Measurements from ENCODE around the gene XRCC6. TPM values are rescaled to one million over a fixed set of nuclear protein-coding genes. Genes with fewer than 3 reads are reported as not detected.

XRCC6 gene
- total and polyA plus RNA-seq, 2 of the 13 experiments (the other 11 are each of a cell fraction or from before 2014, with no cell fraction given), result 124 to 625 TPM

DNA sequence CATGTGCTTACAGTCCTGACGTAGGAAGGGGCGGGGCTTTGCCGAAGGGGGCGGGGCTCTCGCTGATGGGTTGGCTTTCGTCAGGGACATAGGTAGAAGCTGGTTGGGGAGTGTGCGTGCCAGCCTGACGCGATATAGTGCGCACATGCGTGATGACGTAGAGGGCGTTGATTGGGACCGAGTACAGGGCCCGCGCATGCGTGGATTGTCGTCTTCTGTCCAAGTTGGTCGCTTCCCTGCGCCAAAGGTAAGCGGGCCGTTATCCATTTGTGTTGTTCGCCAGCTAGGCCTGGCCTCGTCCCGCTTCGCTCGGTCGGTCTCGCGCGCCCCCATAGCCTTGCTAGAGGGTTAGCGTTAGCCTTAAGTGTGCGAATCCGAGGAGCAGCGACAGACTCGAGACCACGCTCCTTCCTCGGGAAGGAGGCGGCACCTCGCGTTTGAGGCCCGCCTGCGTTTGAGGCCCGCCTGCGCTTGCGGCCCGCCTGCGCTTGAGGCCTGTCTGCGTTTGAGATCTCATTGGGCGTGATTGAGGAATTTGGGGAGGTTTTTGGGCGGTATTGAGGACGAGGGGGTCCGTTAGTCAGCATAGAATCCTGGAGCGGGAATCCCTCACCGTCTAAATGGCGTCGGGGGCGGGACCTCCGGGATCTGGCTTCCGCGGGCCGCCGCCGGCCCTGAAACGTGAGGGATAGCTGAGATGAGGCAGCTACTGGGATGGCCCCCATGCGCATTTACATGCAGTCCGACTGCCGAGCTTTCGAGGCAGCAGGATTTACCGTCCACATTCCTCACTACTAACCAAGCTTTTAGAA is at the start of gene XRCC6 (continued):
- TF ChIP-seq DDIT3 (CRISPR knock-in tag; IDR thresholded peaks at IDR 0.05) (no peak), SNAPC2 (CRISPR knock-in tag; IDR thresholded peaks at IDR 0.05) (no peak), PAF1 (CRISPR knock-in tag; IDR thresholded peaks at IDR 0.05) (no peak), ZNF124 (CRISPR knock-in tag; IDR thresholded peaks at IDR 0.05) (no peak), JUNB (CRISPR knock-in tag; IDR thresholded peaks at IDR 0.05; ENCODE audit: borderline replicate concordance) (no peak), HOXA5 (CRISPR knock-in tag; IDR thresholded peaks at IDR 0.05) (peak; percentile 20; the same call in 1 of the 2 replicates), ATF3 (CRISPR knock-in tag; IDR thresholded peaks at IDR 0.05) (no peak), ZNF782 (CRISPR knock-in tag; IDR thresholded peaks at IDR 0.05; ENCODE audit: borderline replicate concordance) (no peak; the same call in 1 of the 2 replicates), RFXAP (CRISPR knock-in tag; IDR thresholded peaks at IDR 0.05; ENCODE audit: borderline replicate concordance) (peak; percentile 35; the same call in 1 of the 2 replicates), ZNF292 (CRISPR knock-in tag; IDR thresholded peaks at IDR 0.05; ENCODE audit: borderline replicate concordance, low read depth) (no peak; the same call in 1 of the 2 replicates), ZFP36L2 (CRISPR knock-in tag; IDR thresholded peaks at IDR 0.05) (no peak), PATZ1 (CRISPR knock-in tag; IDR thresholded peaks at IDR 0.05) (peak; percentile 28), ZNF883 (CRISPR knock-in tag; IDR thresholded peaks at IDR 0.05; ENCODE audit: not compliant biosample characterization) (peak; percentile 74), DR1 (CRISPR knock-in tag; IDR thresholded peaks at IDR 0.05) (no peak)
- TF ChIP-seq, protein P1, sequence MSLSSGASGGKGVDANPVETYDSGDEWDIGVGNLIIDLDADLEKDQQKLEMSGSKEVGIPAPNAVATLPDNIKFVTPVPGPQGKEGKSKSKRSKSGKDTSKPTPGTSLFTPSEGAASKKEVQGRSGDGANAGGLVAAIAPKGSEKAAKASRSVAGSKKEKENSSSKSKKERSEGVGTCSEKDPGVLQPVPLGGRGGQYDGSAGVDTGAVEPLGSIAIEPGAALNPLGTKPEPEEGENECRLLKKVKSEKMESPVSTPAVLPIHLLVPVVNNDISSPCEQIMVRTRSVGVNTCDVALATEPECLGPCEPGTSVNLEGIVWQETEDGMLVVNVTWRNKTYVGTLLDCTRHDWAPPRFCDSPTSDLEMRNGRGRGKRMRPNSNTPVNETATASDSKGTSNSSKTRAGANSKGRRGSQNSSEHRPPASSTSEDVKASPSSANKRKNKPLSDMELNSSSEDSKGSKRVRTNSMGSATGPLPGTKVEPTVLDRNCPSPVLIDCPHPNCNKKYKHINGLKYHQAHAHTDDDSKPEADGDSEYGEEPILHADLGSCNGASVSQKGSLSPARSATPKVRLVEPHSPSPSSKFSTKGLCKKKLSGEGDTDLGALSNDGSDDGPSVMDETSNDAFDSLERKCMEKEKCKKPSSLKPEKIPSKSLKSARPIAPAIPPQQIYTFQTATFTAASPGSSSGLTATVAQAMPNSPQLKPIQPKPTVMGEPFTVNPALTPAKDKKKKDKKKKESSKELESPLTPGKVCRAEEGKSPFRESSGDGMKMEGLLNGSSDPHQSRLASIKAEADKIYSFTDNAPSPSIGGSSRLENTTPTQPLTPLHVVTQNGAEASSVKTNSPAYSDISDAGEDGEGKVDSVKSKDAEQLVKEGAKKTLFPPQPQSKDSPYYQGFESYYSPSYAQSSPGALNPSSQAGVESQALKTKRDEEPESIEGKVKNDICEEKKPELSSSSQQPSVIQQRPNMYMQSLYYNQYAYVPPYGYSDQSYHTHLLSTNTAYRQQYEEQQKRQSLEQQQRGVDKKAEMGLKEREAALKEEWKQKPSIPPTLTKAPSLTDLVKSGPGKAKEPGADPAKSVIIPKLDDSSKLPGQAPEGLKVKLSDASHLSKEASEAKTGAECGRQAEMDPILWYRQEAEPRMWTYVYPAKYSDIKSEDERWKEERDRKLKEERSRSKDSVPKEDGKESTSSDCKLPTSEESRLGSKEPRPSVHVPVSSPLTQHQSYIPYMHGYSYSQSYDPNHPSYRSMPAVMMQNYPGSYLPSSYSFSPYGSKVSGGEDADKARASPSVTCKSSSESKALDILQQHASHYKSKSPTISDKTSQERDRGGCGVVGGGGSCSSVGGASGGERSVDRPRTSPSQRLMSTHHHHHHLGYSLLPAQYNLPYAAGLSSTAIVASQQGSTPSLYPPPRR (CRISPR knock-in tag; IDR thresholded peaks at IDR 0.05; ENCODE audit: borderline replicate concordance), result peak; percentile 35; the same call in 1 of the 2 replicates
- TF ChIP-seq, protein P2, sequence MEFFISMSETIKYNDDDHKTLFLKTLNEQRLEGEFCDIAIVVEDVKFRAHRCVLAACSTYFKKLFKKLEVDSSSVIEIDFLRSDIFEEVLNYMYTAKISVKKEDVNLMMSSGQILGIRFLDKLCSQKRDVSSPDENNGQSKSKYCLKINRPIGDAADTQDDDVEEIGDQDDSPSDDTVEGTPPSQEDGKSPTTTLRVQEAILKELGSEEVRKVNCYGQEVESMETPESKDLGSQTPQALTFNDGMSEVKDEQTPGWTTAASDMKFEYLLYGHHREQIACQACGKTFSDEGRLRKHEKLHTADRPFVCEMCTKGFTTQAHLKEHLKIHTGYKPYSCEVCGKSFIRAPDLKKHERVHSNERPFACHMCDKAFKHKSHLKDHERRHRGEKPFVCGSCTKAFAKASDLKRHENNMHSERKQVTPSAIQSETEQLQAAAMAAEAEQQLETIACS (CRISPR knock-in tag; IDR thresholded peaks at IDR 0.05), result no peak
